CD4-positive, alpha-beta T cell treated with Interleukin-10 for 1 hour (primary cell): Measurements from ENCODE around the gene TLL2.

Source experiments
- DNase-seq: peaks from one replicate; pipeline ENCODE4 v3.0.0-alpha.2; 2020

Gene TLL2

GRCh38 chr10:96505150-96506136, 8.3 kb downstream of the TLL2 start:
- DNase-seq = no peak

- DNase-seq = no peak
These were observed 11.0 kb downstream of the TLL2 start for GRCh38 chr10:96502561-96503282.

GRCh38 chr10:96501985-96502384, 11.7 kb downstream of the TLL2 start:
- no peak for DNase-seq

- no peak for DNase-seq
These were observed 13.2 kb downstream of the TLL2 start for GRCh38 chr10:96500519-96500918.

GRCh38 chr10:96500050-96500449, 13.7 kb downstream of the TLL2 start:
- no peak for DNase-seq

GRCh38 chr10:96497391-96497790, 16.3 kb downstream of the TLL2 start:
- DNase-seq = no peak

- no peak for DNase-seq
These were observed 17.3 kb downstream of the TLL2 start for GRCh38 chr10:96496281-96496925.

- DNase-seq = no peak
These were observed 18.2 kb downstream of the TLL2 start for GRCh38 chr10:96495544-96495943.

GRCh38 chr10:96494694-96495093, 19.0 kb downstream of the TLL2 start:
- DNase-seq = no peak

- no peak for DNase-seq
These were observed 19.7 kb downstream of the TLL2 start for GRCh38 chr10:96493871-96494525.

GRCh38 chr10:96493254-96493653, 20.5 kb downstream of the TLL2 start:
- DNase-seq = no peak

- DNase-seq = no peak
These were observed 22.4 kb downstream of the TLL2 start for GRCh38 chr10:96491303-96491702.

GRCh38 chr10:96488161-96488935, 25.4 kb downstream of the TLL2 start:
- no peak for DNase-seq

GRCh38 chr10:96482815-96483588, 30.7 kb downstream of the TLL2 start:
- no peak for DNase-seq

GRCh38 chr10:96478355-96478754, 35.4 kb downstream of the TLL2 start:
- DNase-seq = no peak

GRCh38 chr10:96473866-96474265, 39.9 kb downstream of the TLL2 start:
- no peak for DNase-seq

GRCh38 chr10:96470116-96470743, 43.5 kb downstream of the TLL2 start:
- peak; percentile 3 for DNase-seq

- no peak for DNase-seq
These were observed 44.9 kb downstream of the TLL2 start for GRCh38 chr10:96468845-96469244.

- no peak for DNase-seq
These were observed 48.1 kb downstream of the TLL2 start for GRCh38 chr10:96465599-96465998.

- no peak for DNase-seq
These were observed 50.2 kb downstream of the TLL2 start for GRCh38 chr10:96463562-96463961.
